22Rv1 (cell line): ENCODE data around the gene GPER1.

Source experiments
- ZFX ChIP-seq: fragments of 450-650 bp; IDR thresholded peaks from 2 replicates; pipeline ENCODE4 v1.6.1; 2017; ENCODE audit warnings: antibody characterized with exemption, borderline replicate concordance
- TF ChIP-seq, protein P1 (sequence below): fragments of 450-650 bp; IDR thresholded peaks from 2 replicates; pipeline ENCODE4 v1.5.1; 2017; ENCODE audit warnings: mild to moderate bottlenecking

DNA sequence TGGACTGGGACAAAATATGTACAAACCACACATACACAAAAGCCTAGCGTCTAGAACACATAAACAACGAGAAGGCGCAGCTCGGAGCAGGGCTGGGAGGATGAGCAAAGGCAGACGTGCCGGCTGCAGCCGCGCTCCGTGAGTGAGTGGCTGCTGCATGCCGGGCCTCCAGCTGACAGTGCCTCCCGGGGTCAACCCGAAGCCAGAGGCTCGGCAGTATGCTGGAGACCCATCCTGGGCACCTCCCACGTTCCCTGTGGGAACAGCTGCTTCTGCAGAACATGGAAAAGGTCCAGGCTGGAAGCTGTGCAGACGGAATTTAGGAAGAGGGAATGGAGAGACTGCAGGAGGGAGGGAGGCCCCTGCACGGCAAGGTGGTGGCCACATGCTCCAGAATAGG lies 47.1 kb upstream of the GPER1 start:
- TF ChIP-seq, protein P1, sequence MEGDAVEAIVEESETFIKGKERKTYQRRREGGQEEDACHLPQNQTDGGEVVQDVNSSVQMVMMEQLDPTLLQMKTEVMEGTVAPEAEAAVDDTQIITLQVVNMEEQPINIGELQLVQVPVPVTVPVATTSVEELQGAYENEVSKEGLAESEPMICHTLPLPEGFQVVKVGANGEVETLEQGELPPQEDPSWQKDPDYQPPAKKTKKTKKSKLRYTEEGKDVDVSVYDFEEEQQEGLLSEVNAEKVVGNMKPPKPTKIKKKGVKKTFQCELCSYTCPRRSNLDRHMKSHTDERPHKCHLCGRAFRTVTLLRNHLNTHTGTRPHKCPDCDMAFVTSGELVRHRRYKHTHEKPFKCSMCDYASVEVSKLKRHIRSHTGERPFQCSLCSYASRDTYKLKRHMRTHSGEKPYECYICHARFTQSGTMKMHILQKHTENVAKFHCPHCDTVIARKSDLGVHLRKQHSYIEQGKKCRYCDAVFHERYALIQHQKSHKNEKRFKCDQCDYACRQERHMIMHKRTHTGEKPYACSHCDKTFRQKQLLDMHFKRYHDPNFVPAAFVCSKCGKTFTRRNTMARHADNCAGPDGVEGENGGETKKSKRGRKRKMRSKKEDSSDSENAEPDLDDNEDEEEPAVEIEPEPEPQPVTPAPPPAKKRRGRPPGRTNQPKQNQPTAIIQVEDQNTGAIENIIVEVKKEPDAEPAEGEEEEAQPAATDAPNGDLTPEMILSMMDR = no peak
- no peak for TF ChIP-seq ZFX
